ENCODE data around the gene OR4K5.
"Not testable (repeated sequence)": the region's sequence is repeated elsewhere in the genome, so short reads cannot be mapped to it uniquely, and the experiment has no call there.

Gene OR4K5

GRCh38 chr14:19930617-19931016 is 10.2 kb downstream of the OR4K5 start, which contains the start of gene OR4K1:
TSS of gene OR4K1 (plus strand) at chr14:19930917. CDS start at chr14:19935667, 4,750 bp downstream.
- no peak within 1 kb of the TSS for H3K27ac ChIP-seq
- POLR2A ChIA-PET (ENCODE audit: low non-redundant PET), result no interaction called here
- DNase-seq (ENCODE audit: low spot score), result no peak
- CTCF ChIA-PET, result no interaction called here
- TF ChIP-seq, protein P1, sequence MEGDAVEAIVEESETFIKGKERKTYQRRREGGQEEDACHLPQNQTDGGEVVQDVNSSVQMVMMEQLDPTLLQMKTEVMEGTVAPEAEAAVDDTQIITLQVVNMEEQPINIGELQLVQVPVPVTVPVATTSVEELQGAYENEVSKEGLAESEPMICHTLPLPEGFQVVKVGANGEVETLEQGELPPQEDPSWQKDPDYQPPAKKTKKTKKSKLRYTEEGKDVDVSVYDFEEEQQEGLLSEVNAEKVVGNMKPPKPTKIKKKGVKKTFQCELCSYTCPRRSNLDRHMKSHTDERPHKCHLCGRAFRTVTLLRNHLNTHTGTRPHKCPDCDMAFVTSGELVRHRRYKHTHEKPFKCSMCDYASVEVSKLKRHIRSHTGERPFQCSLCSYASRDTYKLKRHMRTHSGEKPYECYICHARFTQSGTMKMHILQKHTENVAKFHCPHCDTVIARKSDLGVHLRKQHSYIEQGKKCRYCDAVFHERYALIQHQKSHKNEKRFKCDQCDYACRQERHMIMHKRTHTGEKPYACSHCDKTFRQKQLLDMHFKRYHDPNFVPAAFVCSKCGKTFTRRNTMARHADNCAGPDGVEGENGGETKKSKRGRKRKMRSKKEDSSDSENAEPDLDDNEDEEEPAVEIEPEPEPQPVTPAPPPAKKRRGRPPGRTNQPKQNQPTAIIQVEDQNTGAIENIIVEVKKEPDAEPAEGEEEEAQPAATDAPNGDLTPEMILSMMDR (conservative IDR thresholded peaks at IDR 0.05; ENCODE audit: low read depth), result no peak

DNA sequence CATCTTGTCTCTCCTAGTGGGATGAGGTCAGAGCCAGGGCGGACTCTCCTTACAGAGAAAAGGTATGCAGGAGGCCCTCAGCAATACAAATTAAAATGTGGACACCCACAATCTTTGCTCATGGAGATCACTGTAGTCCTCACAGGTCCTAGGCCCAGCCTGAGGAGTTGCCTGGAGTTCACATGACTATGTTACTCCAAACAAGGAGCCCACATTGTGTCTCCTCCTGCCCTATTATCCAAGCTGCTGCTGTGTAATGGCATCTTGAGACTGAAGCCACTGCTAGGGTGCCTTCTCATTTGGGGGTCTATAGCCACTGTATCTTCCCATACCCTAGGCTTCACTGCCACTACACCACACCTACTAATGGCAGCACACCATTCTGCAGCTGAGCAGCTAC is 21.3 kb downstream of the OR4K5 start:
- POLR2A ChIA-PET (ENCODE audit: low non-redundant PET), result no interaction called here
- CTCF ChIA-PET, result no interaction called here
- TF ChIP-seq, protein P1 (conservative IDR thresholded peaks at IDR 0.05; ENCODE audit: low read depth), result no peak
- H3K27ac ChIP-seq, result no peak overlapping the region
- DNase-seq (ENCODE audit: low spot score), result no peak

- CTCF ChIA-PET, result no interaction called here
- no peak overlapping the region for H3K27ac ChIP-seq
- POLR2A ChIA-PET (ENCODE audit: low non-redundant PET), result no interaction called here
- TF ChIP-seq, protein P1 (conservative IDR thresholded peaks at IDR 0.05; ENCODE audit: low read depth), result no peak
- DNase-seq (ENCODE audit: low spot score), result no peak
Measured at GRCh38 chr14:19947413-19948090, 27.1 kb downstream of the OR4K5 start.

DNA sequence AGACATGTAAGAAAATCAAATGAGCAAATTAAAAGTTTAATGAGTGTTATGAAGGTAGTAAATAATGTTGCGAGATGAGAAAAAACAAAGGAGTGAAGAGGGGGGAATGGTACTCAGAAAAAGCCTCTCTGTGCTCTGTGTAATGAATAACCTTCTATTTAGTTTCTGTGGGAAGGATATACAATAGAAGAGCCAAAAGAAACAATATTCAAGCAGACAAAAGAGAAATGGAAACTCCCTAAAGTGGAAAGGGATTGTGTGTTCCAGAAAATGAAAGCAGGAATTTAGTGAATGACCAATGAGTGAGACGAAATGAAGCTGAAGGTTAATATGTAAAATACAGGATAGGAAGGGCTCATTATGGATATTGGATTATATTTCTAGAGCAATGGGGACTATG is 28.8 kb downstream of the OR4K5 start:
- no peak for DNase-seq (ENCODE audit: low spot score)
- POLR2A ChIA-PET (ENCODE audit: low non-redundant PET), result no interaction called here

GRCh38 chr14:19969735-19970134 is 49.3 kb downstream of the OR4K5 start:
- DNase-seq (ENCODE audit: low spot score); CTCF ChIA-PET; POLR2A ChIA-PET (ENCODE audit: low non-redundant PET); H3K27ac ChIP-seq: not testable (repeated sequence)

More for the DNA sequence above, 28.8 kb downstream of the OR4K5 start:
- H3K27ac ChIP-seq, result no peak overlapping the region
- TF ChIP-seq, protein P1 (conservative IDR thresholded peaks at IDR 0.05; ENCODE audit: low read depth), result no peak
- CTCF ChIA-PET, result no interaction called here
